BJ (cell line): Measurements from ENCODE around the gene CDH11. TPM values are rescaled to one million over a fixed set of nuclear protein-coding genes. Genes with fewer than 3 reads are reported as not detected.

Experiments
- CTCF ChIA-PET: fragments of 350-600 bp; formaldehyde crosslinking; extraction: SDS; loops from one replicate; lab custom pipeline; 2021; ENCODE audit warnings: antibody characterized with exemption, inconsistent platforms; lab: Yijun Ruan, JAX
- POLR2A ChIA-PET: fragments of 300-600 bp; sonication (Branson Sonifier 250); formaldehyde crosslinking; extraction: SDS; loops from one replicate; lab custom pipeline; 2021; ENCODE audit warnings: antibody characterized with exemption; lab: Charles Lee
- DNase-seq: peaks from one replicate; pipeline ENCODE4 v3.0.0-alpha.2; 2011; ENCODE audit warnings: low read depth
- H3K27me3 ChIP-seq: 2 replicates; pipeline ENCODE4 v1.6.0; 2011; ENCODE audit warnings: low read length; ENCODE audit not compliant: control insufficient read depth, insufficient read depth
- H3K36me3 ChIP-seq: 2 replicates; pipeline ENCODE4 v1.5.1; 2011; ENCODE audit warnings: low read length; ENCODE audit not compliant: control insufficient read depth, insufficient read depth
- H3K4me3 ChIP-seq: 2 replicates; pipeline ENCODE4 v1.5.1; 2011; ENCODE audit warnings: low read depth, mild to moderate bottlenecking, control low read depth, low read length
- CTCF ChIP-seq: IDR thresholded peaks from 2 replicates; pipeline ENCODE4 v1.5.1; 2011; ENCODE audit warnings: low read depth, mild to moderate bottlenecking, control low read depth, inconsistent platforms, low read length, moderate library complexity; ENCODE audit not compliant: insufficient read depth
- polyA plus RNA-seq: library from polyadenylated mRNA; depleted of rRNA; stranded (reverse); fragments of >200 nt; gene quantifications from 2 replicates; pipeline ENCODE4 v1.2.3, GENCODE V29; 2011

Gene CDH11
- polyA plus RNA-seq, 1 experiment: 589 TPM

DNA sequence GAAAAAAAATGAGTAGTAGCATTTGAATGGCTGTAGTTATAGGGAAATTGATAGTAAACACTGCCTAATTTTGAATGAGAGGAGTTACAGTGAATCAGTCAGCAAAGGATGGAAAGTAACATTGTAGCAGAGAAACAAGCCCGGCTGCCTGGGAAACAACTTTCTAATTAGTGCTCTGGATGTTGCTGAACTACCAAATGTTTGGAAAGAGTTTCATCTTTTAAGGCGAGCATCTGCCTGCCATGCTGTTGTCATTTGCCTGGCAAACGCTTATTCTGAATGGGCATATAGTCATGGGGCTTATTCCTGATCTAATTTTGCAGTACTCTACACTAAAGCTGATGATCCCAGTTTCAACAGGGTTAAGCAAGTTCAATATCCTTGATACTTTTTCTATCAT, 138.6 kb downstream of the CDH11 start:
- CTCF ChIA-PET: interaction anchor here (0.7 to 1.4 kb wide), 4 partner anchors 9 to 26 kb away, joined by 3 to 5 read pairs (median 3); no protein-coding TSS in a partner anchor
- H3K36me3 ChIP-seq: peaks cover 15% of the 10 kb centered on the region

DNA sequence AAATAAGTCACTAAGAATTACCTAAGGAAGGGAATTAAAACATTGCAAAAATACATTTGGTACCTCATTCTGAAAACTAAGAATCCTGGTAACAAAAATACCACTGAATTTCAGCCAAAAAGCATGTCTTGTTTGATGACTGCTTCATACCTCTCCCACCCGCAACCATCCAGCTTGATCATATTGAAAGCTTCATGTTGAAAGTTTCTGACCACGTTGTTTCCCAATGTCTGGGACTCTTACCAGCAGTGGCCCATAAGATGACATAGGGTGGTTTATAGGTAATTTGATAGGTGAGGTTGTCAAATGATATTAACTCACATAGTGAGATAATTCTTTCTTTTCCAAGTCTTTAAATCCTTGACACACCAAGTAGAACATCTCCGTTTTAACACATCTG, 139.3 kb downstream of the CDH11 start:
- Histone ChIP-seq H3K36me3 (peaks cover 11% of the 10 kb centered on the region), H3K27me3 (no peaks in the 10 kb centered on the region), H3K4me3 (no peak overlapping the region)
- CTCF ChIA-PET: no interaction called here
- TF ChIP-seq CTCF: no peak
- no peak for DNase-seq
- POLR2A ChIA-PET: interaction anchor here (0.6 to 0.7 kb wide), 2 partner anchors 22 to 152 kb away, joined by 3 to 5 read pairs; no protein-coding TSS in a partner anchor

More for the DNA sequence above, 138.6 kb downstream of the CDH11 start:
- Histone ChIP-seq H3K27me3 (no peaks in the 10 kb centered on the region), H3K4me3 (no peak overlapping the region)
- DNase-seq: no peak
- no peak for TF ChIP-seq CTCF
- POLR2A ChIA-PET: interaction anchor here (0.7 kb wide), 1 partner anchor 151 kb away, joined by 5 read pairs; no protein-coding TSS in a partner anchor

GRCh38 chr16:64981568-64982281, 140.1 kb downstream of the CDH11 start:
- ChIA-PET CTCF (no interaction called here), POLR2A (interaction anchor here (0.6 kb wide), 1 partner anchor 21 kb away, joined by 3 read pairs; no protein-coding TSS in a partner anchor)
- Histone ChIP-seq H3K36me3 (peaks cover 8% of the 10 kb centered on the region; the same call in 1 of the 2 replicates), H3K4me3 (no peak overlapping the region), H3K27me3 (no peaks in the 10 kb centered on the region)
- no peak for DNase-seq
- TF ChIP-seq CTCF: no peak

- POLR2A ChIA-PET: no interaction called here
- CTCF ChIA-PET: interaction anchor here (1.7 kb wide), 1 partner anchor 141 kb away, joined by 3 read pairs; no protein-coding TSS in a partner anchor
Observed at GRCh38 chr16:64977206-64977920, 144.5 kb downstream of the CDH11 start.

More at GRCh38 chr16:64977206-64977920, 144.5 kb downstream of the CDH11 start:
- TF ChIP-seq CTCF: no peak
- no peak overlapping the region for H3K4me3 ChIP-seq
- no peaks in the 10 kb centered on the region for H3K27me3 ChIP-seq
- peaks cover 6% of the 10 kb centered on the region; the same call in 1 of the 2 replicates for H3K36me3 ChIP-seq
- DNase-seq: no peak
